Lower leg skin (tissue), 3 donors: Measurements from ENCODE around the gene CSF2.

Source experiments
- CTCF ChIP-seq, 3 donors: fragments of 450-650 bp; IDR thresholded peaks; one replicate each; pipeline ENCODE4 v1.5.1; 2016; ENCODE audit warnings: antibody characterized with exemption in 3 of 3, mild to moderate bottlenecking in 3 of 3, moderate library complexity in 2 of 3
- POLR2A ChIP-seq, 2 donors: fragments of 450-650 bp; IDR thresholded peaks; one replicate each; pipeline ENCODE4 v1.6.1; 2016 to 2017; ENCODE audit warnings: antibody characterized with exemption in 2 of 2, mild to moderate bottlenecking in 1 of 2, moderate library complexity in 1 of 2

- TF ChIP-seq CTCF (IDR thresholded peaks at IDR 0.05) (no peak), POLR2A (IDR thresholded peaks at IDR 0.05) (no peak)
Observed at GRCh38 chr5:132089363-132089762, 15.8 kb downstream of the CSF2 start.
